NK-92 (cell line): ENCODE results near the gene SCN8A.

Experiments
- DNase-seq: peaks from one replicate; lab custom pipeline; 2025; ENCODE audit not compliant: unreplicated experiment; lab: John Stamatoyannopoulos, UW

SCN8A gene

DNA sequence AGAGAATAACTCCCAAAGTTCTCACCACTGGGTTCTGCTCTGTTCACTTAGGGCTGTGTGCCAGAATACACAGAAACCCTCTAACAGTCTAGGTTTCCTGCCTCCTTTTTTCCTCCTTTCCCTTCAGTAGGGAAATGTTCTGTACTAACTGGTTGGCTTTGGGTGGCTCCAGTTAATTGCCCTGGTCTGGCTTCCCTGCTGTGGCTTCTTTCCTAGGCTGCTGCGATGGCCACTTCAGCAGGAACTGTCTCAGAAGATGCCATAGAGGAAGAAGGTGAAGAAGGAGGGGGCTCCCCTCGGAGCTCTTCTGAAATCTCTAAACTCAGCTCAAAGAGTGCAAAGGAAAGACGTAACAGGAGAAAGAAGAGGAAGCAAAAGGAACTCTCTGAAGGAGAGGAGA lies 115.2 kb downstream of the SCN8A start:
- DNase-seq = no peak

DNA sequence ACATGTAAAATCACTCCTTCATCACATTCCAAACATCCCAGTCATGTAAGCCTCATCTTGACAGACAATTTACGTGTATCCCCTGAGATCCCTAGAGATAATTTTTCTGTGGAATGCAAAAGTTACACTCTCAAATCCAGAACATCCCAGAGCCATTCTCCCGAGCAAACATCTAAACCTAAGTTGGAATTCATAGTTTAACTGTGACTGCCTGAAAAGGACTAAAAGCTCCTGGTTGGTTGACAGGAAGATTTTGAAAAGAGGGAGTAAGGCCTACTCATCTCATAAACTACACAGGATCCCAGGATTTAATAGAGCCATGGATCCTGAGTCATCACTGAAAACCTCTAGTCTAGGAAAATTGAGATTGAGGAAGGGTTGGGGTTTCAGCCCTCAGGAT lies 123.6 kb downstream of the SCN8A start:
- DNase-seq = no peak

DNA sequence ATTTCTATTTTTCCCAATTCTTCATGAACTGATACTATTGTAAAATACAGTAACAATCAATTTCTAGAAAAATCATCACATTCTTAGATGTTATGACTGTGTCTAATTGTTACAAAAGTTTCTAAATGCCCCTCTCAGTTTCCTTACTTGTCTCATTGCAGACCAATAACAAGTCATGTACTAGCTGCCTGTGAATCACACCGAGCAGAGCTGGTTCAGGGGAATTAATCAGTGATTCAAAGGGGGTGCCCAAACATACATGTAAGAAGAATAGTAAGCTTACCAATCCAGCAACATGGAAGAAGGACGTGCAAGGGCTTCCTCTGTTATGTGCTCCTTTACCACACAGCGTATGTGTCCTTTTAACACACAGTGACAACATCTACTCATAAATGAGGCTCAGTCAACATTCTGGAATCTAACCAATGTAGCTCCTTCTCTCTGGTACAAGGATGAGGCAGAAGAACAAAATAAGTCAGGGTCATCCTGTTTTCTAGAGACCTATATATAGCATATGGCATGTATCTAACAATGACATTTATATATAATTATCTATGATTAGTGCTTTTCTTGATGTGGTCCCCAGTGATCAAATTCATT lies 126.4 kb downstream of the SCN8A start:
- no peak for DNase-seq

DNA sequence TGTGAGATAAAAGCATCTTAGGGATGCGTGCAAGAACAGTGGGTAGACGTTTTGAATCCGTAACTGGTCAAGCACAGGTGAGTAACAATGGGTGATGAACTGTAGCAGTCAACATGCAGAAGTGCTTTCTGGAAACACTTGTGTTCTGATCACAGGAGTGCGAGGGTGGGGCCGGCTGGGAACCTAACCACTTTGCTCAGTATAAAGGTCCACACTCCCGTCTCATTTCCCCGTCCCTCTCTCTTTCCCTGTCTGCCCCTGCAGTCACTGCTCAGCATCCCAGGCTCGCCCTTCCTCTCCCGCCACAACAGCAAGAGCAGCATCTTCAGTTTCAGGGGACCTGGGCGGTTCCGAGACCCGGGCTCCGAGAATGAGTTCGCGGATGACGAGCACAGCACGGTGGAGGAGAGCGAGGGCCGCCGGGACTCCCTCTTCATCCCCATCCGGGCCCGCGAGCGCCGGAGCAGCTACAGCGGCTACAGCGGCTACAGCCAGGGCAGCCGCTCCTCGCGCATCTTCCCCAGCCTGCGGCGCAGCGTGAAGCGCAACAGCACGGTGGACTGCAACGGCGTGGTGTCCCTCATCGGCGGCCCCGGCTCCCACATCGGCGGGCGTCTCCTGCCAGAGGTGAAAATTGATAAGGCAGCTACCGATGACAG lies 130.4 kb downstream of the SCN8A start:
- no peak for DNase-seq

DNA sequence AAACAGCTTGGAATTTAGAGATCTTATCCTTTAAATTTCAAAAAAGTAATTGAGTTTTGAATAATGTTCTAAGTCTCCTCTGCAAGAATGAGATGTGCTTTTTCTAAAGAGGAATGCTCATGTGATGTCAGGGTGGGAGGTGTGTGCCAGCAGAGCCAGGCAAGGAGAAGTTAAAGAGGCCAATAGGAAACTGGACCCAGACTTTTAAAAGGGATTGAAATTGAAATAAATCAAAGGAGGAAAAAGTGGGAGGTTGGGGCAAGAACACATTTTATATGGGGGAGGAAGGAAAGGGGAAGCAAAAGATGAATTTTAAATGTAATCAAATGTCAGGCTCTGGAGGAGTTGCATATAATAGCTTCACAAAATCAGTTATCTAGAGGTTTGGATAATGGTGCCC lies 131.4 kb downstream of the SCN8A start:
- DNase-seq = no peak

DNA sequence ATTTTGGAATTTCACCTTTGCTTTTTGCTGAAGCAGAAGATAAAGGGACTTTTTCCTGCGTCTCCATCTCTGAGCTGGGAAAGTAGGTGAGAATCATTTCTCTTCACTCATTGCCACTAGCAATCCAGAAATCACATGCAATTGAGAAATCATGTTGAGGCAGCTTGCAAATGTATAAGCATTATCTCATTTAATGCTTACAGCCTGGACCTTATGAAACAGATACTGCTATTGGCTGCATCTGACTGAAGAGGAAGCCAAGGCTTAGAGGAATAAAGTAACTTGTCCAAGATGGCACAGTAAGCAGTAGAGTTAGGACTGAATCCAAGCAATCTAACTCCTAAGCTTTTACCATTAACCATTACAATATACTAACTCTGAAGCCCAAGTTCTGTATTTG lies 135.1 kb downstream of the SCN8A start:
- no peak for DNase-seq

DNA sequence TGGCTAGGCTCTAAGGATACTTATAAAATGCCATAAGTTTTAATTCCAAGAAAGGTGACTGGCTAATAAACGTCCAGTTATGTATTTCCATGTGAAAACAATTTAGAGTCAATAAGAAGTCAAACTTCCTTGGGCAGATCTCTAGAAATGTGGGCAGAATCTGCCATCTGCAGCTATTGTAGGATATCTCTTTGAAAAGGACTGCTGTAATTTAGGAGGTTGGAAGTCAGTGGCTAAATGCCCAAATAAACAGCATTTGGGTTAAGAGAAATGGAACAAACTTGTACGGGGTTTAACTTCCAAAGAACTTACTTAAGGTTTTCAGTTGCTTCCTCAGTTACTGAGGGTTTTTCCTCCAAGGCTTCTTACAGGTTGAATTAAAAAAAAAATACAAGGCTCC lies 135.9 kb downstream of the SCN8A start:
- no peak for DNase-seq

DNA sequence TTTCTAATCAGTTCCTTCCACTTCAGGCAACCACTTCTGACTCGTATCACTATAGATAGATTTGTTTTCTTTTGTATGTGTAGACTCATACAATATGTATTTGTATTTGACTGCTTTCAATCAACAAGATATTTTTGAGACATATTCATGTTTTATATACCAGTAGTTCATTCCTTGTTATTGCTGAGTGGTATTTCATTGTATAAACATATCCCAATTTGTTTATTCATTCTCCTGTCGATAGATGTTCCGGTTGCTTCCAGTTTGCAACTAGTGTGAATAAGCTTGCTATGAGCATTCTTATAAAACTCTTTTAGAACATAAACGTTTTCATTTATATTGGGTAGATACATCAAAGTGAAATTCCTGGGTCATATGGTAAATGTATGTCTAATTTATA lies 138.3 kb downstream of the SCN8A start:
- no peak for DNase-seq

DNA sequence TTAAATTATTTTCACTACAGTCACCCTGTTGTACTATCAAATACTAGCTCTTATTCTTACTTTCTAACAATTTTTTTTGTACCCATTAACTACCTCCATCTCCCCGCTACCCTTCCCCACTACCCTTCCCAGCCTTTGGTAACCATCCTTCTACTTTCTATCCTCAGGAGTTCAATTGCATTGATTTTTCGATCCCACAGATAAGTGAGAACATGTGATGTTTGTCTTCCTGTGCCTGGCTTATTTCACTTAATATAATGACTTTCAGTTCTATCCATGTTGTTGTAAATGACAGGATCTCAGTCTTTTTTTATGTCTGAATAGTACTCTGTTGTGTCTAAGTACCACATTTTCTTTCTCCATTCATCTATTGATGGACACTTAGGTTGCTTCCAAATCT lies 139.7 kb downstream of the SCN8A start:
- DNase-seq = no peak

DNA sequence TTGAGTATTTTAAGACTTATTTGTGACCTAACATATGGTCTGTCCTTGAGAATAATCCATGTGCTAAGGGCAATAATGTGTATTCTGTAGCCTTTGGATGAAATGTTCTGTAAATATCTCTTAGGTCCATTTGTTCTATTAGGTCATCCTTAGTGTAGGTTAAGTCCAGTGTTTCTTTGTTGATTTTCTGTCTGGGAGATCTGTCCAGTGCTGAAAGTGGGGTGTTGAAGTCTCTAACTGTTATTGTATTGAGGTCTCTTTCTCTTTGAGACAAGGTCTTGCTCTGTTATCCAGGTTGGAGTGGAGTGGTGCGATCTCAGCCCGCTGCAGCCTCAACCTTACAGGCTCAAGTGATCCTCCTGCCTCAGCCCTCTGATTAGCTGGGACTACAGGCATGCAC lies 149.5 kb downstream of the SCN8A start:
- no peak for DNase-seq

DNA sequence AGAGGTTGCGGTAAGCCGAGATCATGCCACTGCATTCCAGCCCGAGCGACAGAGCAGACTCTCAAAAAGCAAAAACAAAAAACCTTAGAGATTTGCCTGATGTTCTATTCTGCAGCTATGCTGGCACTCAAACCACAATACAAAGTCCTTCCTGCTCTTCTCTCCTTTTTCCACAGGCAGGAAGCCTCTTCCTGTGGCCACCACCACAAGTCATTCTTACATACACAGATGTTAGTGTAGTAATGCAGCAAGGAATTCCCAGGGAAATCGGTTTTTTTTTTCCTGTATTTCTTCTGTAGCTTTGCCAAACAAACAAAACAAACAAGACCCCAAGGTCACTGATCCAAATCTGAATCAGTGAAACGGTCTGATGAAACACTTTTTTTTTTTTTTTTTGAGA lies 153.2 kb downstream of the SCN8A start:
- no peak for DNase-seq

DNA sequence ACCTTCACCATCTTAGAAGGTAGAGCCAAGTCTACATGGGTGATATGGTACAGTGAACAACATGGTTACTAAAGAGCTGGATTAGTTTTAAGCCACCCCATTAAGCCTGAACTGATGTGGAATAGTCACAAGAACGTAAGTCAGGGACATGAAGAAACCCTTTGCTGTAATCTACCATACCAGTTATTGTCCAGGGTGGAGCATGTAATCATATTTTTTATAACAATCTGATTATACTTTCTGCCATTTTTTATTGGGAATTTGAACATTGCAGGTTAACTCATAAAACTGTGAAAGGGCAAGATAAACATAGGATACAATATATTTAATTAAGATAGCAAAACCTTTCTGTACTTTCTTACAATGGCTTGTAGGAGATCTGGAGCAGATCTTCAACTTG lies 153.9 kb downstream of the SCN8A start:
- DNase-seq = no peak

DNA sequence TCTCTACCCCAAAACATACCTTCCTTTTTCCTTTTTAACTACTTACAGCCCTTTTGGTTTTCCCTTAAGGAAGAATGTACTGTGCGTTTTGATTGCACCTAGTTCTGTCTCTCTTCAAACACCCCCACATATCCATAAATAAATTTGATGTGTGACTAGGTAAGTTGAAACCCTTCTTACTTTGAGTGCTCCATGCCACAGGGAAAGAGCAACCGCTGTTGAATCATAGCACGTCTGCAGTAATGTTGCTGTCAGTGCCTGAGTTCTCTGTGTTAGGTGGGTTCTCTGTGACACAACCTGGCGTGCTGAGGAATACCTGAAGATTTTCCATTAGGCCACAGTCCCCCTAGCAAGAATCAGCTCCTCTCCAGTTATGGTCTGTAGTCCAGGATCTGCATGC lies 155.4 kb downstream of the SCN8A start:
- no peak for DNase-seq

DNA sequence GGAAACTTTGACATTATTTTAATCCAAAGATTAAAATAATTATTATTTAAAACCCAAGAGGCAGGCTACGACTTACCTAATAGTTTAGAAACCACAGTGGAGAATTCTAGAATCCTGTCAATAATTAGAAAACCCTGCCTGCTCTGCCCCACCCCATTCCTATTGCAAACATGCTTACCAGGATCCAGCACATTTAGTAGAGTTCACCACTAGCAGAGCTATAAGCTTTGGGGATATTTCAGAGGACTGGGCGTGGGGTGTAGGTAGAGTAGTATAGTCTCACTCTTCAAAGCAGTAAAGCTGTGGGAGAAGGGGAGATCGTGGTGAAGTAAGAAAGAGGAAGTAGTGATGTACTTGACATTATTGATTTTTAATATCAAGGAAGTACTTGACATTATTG lies 157.2 kb downstream of the SCN8A start:
- no peak for DNase-seq

DNA sequence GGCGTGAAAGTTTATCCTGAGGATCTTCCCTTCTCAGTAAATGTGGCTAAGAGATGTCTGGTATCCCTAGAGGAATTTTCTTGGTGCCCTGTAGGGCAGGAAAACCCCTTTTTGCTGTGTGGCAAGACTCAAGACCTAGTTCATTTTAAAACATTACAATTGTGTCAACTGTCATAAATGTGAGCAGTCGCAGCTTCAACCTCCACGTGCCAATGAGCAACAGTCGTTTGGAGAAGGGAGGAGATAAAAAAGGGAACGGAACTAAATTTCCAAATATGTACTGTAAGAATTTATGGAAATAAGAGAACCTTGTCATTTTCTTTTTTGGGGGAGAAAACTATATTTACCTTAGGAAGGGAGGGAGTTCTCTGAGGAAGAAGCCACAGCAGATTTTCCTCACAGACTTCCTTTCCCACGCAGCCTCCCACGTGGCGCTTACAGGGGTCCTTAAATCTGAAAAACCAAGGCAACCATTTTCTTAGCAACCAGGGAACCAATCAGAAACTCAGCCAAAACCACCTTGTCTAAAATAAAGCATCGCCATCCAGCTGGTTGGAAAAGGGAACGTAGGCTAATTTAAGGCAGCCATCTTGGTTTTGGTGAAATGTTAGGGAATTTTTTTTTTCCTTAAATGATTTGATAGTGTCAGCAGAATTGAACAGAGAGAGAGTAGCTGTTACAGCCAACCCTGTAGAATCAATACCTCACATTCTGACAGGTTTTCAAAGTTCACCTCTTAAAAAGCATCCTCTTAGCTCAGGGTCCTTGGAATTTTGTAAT lies 158.4 kb downstream of the SCN8A start:
- no peak for DNase-seq

DNA sequence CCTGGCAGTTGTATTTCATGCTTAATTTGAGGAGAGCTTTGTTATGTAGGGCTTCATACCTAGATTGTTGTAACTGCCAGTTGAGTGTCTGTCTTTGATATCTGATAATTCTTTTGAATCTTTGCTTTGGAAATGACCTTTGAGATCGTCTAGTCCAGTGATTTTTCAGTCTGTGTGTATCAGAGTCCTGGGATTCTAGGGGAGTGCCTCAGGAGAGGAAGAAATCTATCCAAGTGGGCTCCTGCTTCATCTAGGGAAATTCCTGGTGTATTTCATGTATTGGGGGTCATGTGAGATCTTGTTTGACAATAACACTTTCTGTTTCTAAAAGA lies 158.9 kb downstream of the SCN8A start:
- no peak for DNase-seq

DNA sequence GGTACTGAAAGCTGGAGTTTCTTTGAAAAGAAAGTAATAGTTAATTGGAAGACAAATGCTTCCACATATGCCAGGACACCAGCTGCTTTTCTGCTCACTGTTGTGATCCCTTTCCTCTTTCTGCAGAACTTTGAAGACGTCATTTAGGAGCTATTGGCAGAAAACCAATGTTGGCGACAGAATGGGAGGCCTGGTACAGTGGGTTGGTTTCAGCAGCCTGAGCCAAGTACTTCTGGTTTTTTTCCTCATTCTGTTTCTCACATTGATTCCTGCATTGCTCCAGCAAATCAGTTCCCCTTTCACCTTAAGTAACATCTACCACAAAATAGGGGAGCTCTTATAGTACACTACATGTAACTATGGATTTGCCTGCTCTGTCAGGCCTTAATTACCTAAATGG lies 160.6 kb downstream of the SCN8A start:
- no peak for DNase-seq

DNA sequence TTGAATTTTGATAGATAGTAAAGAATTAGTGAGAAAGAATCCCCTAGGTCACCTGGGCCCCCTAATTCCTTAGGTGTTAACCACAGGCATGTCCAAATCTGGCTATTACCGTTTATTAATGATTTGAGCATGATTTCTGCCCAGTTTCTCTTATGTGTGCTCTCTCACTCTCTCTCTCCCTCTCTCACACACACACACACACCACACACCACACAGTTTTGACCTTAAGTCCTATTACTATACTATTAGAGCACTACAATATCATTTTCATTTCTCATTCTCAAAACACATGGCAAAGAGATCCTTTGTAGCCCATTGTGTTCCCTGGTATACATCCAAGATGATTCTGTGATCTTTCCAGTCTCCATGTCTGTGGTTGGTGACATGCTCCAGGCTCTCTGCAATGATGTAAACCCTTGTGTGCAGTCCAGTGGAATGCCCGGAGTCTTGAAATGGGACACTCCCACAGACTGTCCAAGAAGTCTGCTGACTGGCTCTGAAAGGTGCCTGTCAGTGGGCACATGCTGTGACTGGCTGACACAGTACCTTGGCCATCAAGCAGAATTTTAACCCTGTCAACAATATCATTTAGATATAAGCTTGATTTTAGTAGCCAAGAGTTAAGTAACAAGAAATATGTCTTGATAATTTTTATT lies 161.3 kb downstream of the SCN8A start:
- no peak for DNase-seq

DNA sequence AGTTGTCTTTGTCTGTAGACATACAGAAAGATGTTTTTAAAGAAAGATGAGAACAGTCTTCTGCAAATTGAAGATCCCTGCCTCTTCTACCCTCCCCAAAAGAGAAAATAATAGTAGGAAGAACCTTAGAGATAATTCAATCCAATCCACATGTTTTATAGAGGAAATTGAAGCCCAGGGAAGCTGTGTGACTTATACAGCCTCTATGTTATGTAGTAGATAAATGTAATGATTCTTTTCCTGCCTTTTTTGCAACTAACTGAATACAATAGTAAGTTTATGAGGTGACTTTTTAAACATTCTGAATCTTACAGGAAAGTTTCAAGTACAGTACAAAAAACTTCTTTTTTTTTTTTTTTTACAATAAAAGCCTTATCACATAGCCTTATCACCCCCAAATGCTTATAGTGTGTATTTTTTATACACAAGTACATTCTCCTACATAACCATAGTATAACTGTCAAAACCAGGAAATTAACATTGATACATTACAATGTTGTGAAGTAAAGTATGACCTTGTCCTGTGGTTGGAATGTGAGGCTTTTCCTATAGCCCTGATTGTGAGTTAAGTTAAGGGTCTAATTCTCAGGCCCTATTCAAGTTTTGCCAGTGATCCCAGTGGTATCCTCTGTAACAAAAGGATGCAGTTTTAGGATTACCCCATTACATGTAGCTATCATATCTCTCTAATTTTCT lies 163.1 kb downstream of the SCN8A start:
- DNase-seq = no peak

DNA sequence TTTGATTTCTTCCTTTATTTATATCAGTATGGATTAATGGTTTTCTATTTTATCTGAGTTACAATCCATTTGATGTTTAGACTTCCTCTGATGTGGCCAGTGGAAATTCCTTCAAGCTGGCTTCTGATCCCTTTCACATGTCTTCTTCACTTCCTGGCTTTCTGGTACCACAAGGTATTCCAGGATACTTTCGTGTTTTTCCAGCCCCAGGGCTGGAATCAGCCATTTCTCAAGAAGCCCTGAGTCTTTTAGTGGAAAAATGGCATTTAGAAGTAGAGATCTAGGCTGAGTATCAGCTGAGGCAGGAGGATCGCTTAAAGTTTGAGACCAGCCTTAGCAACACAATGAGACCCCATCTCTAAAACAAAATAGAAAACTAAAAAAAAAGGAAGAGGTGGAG lies 164.2 kb downstream of the SCN8A start:
- DNase-seq = no peak

DNA sequence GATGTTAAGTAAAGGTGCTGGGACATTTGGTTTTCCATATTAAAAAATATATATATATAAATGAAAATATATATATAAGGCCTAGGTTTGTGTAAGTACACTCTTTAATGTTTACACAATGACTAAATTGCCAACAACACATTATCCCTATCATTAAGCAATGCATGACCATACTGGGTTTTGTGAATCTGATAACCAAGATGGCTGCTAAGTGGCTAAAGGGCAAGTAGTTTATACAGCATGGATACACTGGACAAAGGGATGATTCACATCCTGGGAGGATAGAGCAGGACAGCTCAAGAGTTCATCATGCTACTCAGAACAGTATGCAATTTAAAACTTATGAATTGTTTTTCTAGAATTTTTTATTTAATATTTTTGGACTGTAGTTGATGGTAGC lies 168.1 kb downstream of the SCN8A start:
- no peak for DNase-seq

DNA sequence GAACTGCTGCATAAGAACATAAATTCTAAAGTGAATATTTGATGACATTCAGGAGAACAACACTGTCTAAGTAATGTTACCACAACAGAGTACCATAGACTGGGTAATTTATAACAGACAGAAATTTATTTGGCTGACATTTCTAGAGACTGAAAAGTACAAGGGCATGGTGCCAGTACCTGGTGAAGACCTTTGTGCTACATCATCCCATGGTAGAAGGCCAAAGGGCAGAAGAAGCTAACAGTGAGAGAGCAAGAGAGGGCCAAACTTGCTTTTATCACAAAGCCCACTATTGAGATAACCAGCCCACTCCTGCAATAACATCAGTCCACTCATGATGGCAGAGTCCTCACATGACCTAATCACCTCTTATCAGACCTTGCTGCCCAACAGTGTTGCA lies 168.7 kb downstream of the SCN8A start:
- DNase-seq = no peak
